HG02588 (cell line): ENCODE measurements around the gene PNKP.

Source experiments
- ATAC-seq: cut with Tn5 transposase; IDR thresholded peaks from one replicate; pipeline ENCODE4 v1.9.1; 2021; ENCODE audit warnings: mild to moderate bottlenecking, moderate library complexity; ENCODE audit not compliant: unreplicated experiment

Gene PNKP

DNA sequence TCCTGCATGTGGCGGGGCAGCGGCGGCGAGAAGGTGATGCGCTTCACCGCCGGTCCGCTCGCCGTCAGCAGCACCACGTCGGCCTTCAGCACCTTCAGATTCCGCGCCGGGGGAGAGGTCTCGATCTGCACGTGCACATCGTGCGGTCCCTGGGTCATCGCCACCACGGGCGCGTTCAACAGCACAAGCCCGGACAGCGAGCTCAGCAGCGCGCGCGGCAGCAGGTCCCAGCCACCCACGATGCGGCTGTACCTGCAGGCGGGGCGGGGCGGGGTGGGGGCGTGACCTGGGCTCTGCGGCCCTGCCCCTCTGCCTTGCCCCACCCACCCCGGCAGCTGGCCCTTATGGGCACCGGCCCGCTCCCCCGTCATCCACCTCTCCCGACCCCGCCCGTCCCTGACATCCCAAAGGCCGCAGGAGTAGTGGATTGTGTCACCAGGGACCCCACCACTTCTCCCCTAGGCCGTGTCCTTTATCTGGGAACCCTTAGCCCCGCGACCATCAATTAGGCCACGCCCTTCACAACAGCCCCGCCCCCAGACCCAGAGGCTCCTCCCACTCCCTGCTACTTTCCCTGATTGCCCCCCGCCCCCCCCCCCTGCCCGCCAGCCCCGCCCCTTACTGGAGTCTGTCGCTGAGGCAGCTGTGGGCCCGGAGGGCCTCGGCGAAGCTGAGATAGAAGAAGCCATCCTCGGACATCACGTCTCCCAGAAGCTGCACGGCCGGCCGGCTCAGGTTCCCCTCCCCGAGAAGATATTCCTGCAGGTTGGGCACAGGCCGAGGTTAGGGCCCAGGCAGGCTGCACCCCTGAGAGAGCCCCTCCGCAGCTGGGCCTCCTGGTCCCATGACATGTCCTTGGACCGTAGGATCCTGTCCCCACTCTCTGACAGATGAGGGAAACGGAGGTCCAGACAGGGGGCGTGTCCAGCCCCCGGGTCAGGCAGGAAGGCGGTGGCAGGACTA is 23.3 kb upstream of the PNKP start:
- no peak for ATAC-seq

- ATAC-seq = no peak
These were observed 22.4 kb upstream of the PNKP start for GRCh38 chr19:49889687-49890348.

GRCh38 chr19:49889038-49889686 is 21.8 kb upstream of the PNKP start:
- no peak for ATAC-seq

GRCh38 chr19:49888510-49888824 is 21.1 kb upstream of the PNKP start:
- ATAC-seq = no peak

- ATAC-seq = no peak
These were observed 20.5 kb upstream of the PNKP start for GRCh38 chr19:49887665-49888509.

DNA sequence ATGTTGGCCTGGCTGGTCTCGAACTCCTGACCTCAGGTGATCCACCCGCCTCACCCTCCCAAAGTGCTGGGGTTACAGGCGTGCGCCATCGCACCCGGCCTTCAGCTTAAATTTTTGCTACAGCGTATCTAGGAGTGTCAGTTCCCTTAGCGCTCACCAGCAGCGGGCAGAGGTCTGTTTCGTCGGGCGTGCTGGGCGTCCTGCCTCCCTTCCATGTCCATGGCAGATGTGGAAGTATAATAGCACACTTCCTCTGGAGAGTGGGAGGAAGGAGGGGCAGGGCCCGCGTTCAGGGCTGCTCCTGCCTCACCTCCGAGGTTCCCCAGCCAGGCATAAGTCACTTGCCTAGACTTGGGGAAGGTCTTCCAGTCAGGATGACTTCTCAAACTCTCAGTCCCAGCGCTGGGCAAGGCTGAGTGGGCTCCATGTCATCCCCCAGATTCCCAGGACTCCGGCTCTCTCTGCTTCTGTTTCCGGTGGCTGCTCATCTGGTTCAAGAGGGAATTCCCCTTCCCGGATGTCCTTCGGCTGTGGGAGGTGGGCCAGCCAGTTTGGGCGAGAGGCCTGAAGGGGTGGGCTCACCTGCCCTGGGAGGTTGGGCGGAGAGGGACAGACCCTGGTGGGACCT is 19.8 kb upstream of the PNKP start:
- ATAC-seq = no peak

GRCh38 chr19:49884760-49885159 is 17.4 kb upstream of the PNKP start:
- no peak for ATAC-seq

- no peak for ATAC-seq
These were observed 16.7 kb upstream of the PNKP start for GRCh38 chr19:49884109-49884508.

DNA sequence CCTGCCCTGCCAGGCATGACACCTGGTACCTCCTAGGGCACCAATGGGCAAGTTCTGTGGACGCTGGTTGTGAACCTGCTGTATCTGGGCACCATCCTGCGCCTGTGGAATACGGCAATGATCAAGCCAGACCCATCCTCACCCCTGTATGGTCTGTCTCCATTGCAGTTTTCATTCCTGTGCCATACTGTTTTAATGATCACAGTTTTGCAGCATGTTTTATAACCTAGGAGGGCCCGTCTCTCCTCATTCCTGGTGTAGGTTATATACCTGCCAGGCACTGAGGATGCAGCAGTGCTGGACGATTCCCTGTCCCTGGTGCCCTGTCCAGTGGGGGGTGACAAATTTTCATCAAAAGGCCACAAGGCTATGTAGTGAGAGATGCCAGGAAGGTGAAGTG is 15.7 kb upstream of the PNKP start:
- ATAC-seq = no peak

- ATAC-seq = no peak
These were observed 15.3 kb upstream of the PNKP start for GRCh38 chr19:49882643-49883042.

DNA sequence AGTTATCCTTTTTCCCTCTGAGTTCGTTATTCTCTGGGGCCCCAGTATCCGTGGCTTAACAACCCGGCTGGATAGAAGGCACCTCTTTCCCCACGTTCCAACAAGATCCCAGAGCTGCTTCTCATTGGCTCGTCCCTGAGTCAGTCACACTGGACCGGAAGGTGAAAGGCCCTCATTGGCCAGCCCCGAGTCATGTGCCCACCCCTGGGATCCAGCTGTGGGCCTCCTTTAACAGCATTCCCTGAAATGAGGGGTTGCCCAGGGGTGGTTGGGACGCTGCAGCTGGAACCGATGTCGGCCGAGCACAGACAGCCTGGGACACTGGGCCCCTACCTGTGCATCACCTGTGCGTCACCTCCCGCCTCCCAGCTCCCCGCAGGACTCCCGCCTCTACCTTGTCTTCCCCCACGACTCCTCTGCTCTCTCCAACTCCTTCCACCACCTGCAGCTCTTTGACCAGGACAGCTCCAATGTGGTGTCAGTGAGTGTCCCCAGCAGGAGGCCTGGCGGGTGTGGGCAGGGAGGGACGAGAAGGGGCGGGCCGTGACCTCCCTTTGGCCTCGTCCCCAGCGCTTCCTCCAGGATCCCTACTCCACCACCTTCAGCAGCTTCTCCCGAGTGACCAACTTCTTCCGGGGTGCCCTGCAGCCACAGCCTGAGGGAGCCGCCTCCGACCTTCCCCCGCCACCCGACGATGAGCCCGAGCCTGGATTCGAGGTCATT is 14.5 kb upstream of the PNKP start:
- no peak for ATAC-seq

DNA sequence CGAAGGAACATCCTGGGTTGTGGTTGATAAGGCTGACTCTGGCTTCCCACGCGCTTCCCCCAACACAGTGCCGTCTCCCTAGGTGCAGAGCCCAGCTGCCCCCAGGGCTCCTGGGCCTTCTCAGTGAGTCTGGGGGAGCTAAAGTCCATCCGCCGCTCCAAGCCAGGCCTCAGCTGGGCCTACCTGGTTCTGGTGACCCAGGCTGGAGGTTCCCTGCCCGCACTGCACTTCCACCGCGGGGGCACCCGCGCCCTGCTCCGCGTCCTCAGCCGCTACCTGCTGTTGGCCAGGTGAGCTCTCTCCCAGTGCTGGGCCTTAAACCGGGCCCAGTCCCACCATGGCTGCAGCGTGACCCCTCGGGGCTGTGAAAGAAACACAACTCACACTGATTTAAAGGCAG is 13.8 kb upstream of the PNKP start:
- ATAC-seq = no peak

GRCh38 chr19:49880162-49880869 is 12.9 kb upstream of the PNKP start:
- ATAC-seq = no peak

GRCh38 chr19:49879243-49879963 is 12.0 kb upstream of the PNKP start:
- ATAC-seq = no peak

GRCh38 chr19:49878744-49879070 is 11.3 kb upstream of the PNKP start:
- ATAC-seq = no peak

DNA sequence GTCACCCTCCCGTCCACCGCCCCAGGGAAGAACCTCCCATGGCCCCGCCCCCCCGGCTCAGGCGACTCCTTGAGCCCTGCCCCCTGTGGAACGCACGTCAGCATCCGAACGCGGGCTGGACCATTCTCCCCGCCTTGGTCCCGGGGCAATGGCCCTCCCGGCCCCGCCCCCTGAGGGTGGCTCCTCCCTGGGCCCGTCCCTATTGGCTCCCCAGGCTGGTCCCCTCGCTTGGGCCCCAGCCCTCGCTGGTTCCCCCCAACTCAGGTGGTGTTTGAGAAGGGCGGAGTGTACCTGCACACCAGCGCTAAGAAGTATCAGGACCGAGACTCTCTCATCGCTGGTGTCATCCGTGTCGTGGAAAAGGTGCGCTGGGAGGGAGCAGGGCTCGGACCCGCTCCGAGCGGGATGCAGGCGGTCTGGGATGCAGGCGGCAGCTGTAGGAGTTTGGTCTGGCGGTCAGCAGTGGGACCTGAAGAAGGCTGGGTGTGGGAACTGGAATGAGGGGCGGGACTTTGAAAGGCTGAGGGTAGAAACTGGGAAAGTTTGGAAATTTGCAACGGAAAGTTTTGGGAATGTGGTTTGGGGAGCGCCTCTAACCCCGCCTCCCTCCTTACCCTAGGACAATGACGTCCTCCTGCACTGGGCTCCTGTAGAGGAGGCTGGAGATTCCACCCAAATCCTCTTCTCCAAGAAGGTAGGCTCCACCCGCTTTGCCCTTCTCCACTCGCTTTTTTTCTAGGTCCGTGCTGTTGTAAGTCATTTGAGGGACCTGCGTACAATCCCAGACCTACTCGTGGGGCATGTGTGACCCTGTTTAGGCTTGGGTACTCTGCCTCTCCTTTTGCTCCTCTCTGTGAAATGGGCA is 10.7 kb upstream of the PNKP start:
- ATAC-seq = peak; percentile 36

- peak; percentile 53 for ATAC-seq
These were observed 9.9 kb upstream of the PNKP start, which contains the start of the genes AKT1S1 and TBC1D17 for GRCh38 chr19:49877020-49877878. Gene AKT1S1 (minus strand): TSS chr19:49877355. CDS start chr19:49873295, 4,060 bp downstream. Gene TBC1D17 (plus strand): TSS chr19:49877702. CDS start chr19:49877724, 22 bp downstream.
